Right ventricle myocardium superior (tissue), 1 donor: Measurements from ENCODE around the gene RSAD1. TPM values are rescaled to one million over a fixed set of nuclear protein-coding genes. Genes with fewer than 3 reads are reported as not detected.

Experiments
- ATAC-seq: fragments of 200-7000 bp; cut with Tn5 transposase; one replicate; pipeline ENCODE4 v1.9.1; 2020; ENCODE audit warnings: mild to moderate bottlenecking; ENCODE audit not compliant: poor library complexity
- DNase-seq: peaks from one replicate; pipeline ENCODE4 v3.0.0-alpha.2; 2020
- intact Hi-C: fragments of 100-400 bp; cut with DNase I; formaldehyde crosslinking; loops from one replicate; pipeline ENCODE4 v1.11.2; 2022
- total RNA-seq: library from RNA; stranded (reverse); fragmentation: NEBNext Ultra II Directional; extraction: Animal tissue kit (Norgen Biotek cat#: 25700); gene quantifications from one replicate; pipeline ENCODE4 v1.2.1, GENCODE V29; 2021
- donor health status: DM: no; HTN: yes; CAD: no; lungs with severe emphysema.

RSAD1 gene
- total RNA-seq, 1 donor from 2014 or later: 49.7 TPM

- no peak for ATAC-seq
- intact Hi-C loops: no loop called here
- no peak for DNase-seq
These were observed 25.9 kb upstream of the RSAD1 start for GRCh38 chr17:50452630-50453300.

GRCh38 chr17:50453901-50454300 lies 24.8 kb upstream of the RSAD1 start:
- intact Hi-C loops: no loop called here
- DNase-seq (no peak), ATAC-seq (no peak)

- no peak for ATAC-seq
- intact Hi-C loops: no loop called here
- no peak for DNase-seq
These were observed 21.0 kb upstream of the RSAD1 start for GRCh38 chr17:50457621-50458020.

GRCh38 chr17:50458270-50458669 lies 20.4 kb upstream of the RSAD1 start:
- ATAC-seq: no peak
- intact Hi-C loops: no loop called here
- DNase-seq: no peak

GRCh38 chr17:50458701-50459676 lies 19.7 kb upstream of the RSAD1 start:
- intact Hi-C loops: no loop called here
- ATAC-seq (no peak), DNase-seq (no peak)

- DNase-seq: no peak
- no peak for ATAC-seq
- intact Hi-C loops: no loop called here
These were observed 18.9 kb upstream of the RSAD1 start for GRCh38 chr17:50459756-50460155.

- intact Hi-C loops: no loop called here
- DNase-seq: no peak
- ATAC-seq: no peak
These were observed 17.7 kb upstream of the RSAD1 start for GRCh38 chr17:50460831-50461526.

GRCh38 chr17:50461550-50462132 lies 17.0 kb upstream of the RSAD1 start:
- intact Hi-C loops: no loop called here
- no peak for ATAC-seq
- DNase-seq: no peak

GRCh38 chr17:50462446-50462845 lies 16.2 kb upstream of the RSAD1 start:
- DNase-seq: no peak
- intact Hi-C loops: no loop called here
- no peak for ATAC-seq

GRCh38 chr17:50464121-50464520 lies 14.5 kb upstream of the RSAD1 start:
- ATAC-seq: no peak
- no peak for DNase-seq
- intact Hi-C loops: no loop called here

- DNase-seq: no peak
- intact Hi-C loops: no loop called here
- ATAC-seq: no peak
These were observed 13.9 kb upstream of the RSAD1 start for GRCh38 chr17:50464736-50465135.

GRCh38 chr17:50465171-50465570 lies 13.5 kb upstream of the RSAD1 start:
- DNase-seq: no peak
- intact Hi-C loops: no loop called here

GRCh38 chr17:50465635-50466034 lies 13.0 kb upstream of the RSAD1 start:
- DNase-seq: no peak
- intact Hi-C loops: no loop called here
- ATAC-seq: no peak

More at GRCh38 chr17:50465171-50465570, 13.5 kb upstream of the RSAD1 start:
- ATAC-seq: no peak

GRCh38 chr17:50466371-50467113 lies 12.1 kb upstream of the RSAD1 start:
- DNase-seq (no peak), ATAC-seq (no peak)
- intact Hi-C loops: no loop called here

GRCh38 chr17:50467114-50467854 lies 11.4 kb upstream of the RSAD1 start:
- ATAC-seq (no peak), DNase-seq (no peak)
- intact Hi-C loops: no loop called here

- no peak for ATAC-seq
- no peak for DNase-seq
- intact Hi-C loops: no loop called here
These were observed 10.8 kb upstream of the RSAD1 start for GRCh38 chr17:50467855-50468303.

GRCh38 chr17:50468304-50469207 lies 10.1 kb upstream of the RSAD1 start, which contains the start of gene CHAD:
Gene CHAD (minus strand): TSS chr17:50468880. CDS start chr17:50468813, 67 bp downstream.
- ATAC-seq (peak; percentile 33), DNase-seq (no peak)
- intact Hi-C loops: no loop called here
